PC-9 (cell line): ENCODE measurements around the gene SUSD5. TPM values are rescaled to one million over a fixed set of nuclear protein-coding genes. Genes with fewer than 3 reads are reported as not detected.
"Not testable (repeated sequence)": the region's sequence is repeated elsewhere in the genome, so short reads cannot be mapped to it uniquely, and the experiment has no call there.

Experiments used
- BruUV-seq: library from RNA; stranded (reverse); fragments of 400-500 nt; replicated peaks from 2 replicates; lab custom pipeline; 2021; lab: Mats Ljungman, UMichigan
- CTCF ChIA-PET: fragments of 300-600 bp; sonication (Branson Sonifier 250); formaldehyde crosslinking; loops from one replicate; lab custom pipeline; 2022; ENCODE audit warnings: antibody characterized with exemption; lab: Charles Lee
- POLR2A ChIA-PET: fragments of 300-600 bp; sonication (Branson Sonifier 250); formaldehyde crosslinking; loops from one replicate; lab custom pipeline; 2022; ENCODE audit warnings: antibody characterized with exemption; ENCODE audit not compliant: unreplicated experiment; lab: Charles Lee
- DNase-seq, 2 experiments: peaks; one replicate each; pipeline versions ENCODE4 v3.0.0 to v3.0.0-alpha.2; 2015 to 2022; ENCODE audit warnings: mixed read lengths in 1 of 2
- H2AFZ ChIP-seq: fragments of 200-600 bp; sonication (generic); 2 replicates; pipeline ENCODE4 v1.8.1; 2017; ENCODE audit warnings: antibody characterized with exemption
- H3F3A ChIP-seq: fragments of 200-600 bp; sonication (generic); 2 replicates; pipeline ENCODE4 v1.8.1; 2017; ENCODE audit warnings: antibody characterized with exemption, mild to moderate bottlenecking, low read depth; ENCODE audit not compliant: insufficient read depth
- H3K27ac ChIP-seq: fragments of 200-600 bp; sonication (generic); 2 replicates; pipeline ENCODE4 v1.6.1; 2016; ENCODE audit warnings: mixed run types
- H3K27me3 ChIP-seq: fragments of 200-600 bp; sonication (generic); 2 replicates; pipeline ENCODE4 v1.6.1; 2016; ENCODE audit warnings: low read depth, mixed run types; ENCODE audit not compliant: insufficient read depth
- H3K36me3 ChIP-seq: fragments of 200-600 bp; sonication (generic); 2 replicates; pipeline ENCODE4 v1.6.1; 2016; ENCODE audit warnings: low read depth, mixed run types
- H3K4me1 ChIP-seq: fragments of 200-600 bp; sonication (generic); replicated peaks from 2 replicates; pipeline ENCODE4 v1.6.1; 2016; ENCODE audit warnings: mixed run types; ENCODE audit not compliant: insufficient read depth
- H3K4me2 ChIP-seq: fragments of 200-600 bp; sonication (generic); 2 replicates; pipeline ENCODE4 v1.6.1; 2017; ENCODE audit warnings: mixed run types
- H3K4me3 ChIP-seq: fragments of 200-600 bp; sonication (generic); 2 replicates; pipeline ENCODE4 v1.6.1; 2016; ENCODE audit warnings: mixed run types
- H3K79me2 ChIP-seq: fragments of 200-600 bp; sonication (generic); 2 replicates; pipeline ENCODE4 v1.6.1; 2017; ENCODE audit warnings: low read depth, mixed run types
- H3K9me2 ChIP-seq: fragments of 200-600 bp; sonication (generic); 2 replicates; pipeline ENCODE4 v1.8.1; 2017; ENCODE audit warnings: mild to moderate bottlenecking; ENCODE audit not compliant: insufficient read depth
- H3K9me3 ChIP-seq: fragments of 200-600 bp; sonication (generic); 2 replicates; pipeline ENCODE4 v1.8.1; 2016; ENCODE audit warnings: low read depth; ENCODE audit not compliant: insufficient read depth
- H4K20me1 ChIP-seq: fragments of 200-600 bp; sonication (generic); 2 replicates; pipeline ENCODE4 v1.8.1; 2017; ENCODE audit not compliant: insufficient read depth
- EZH2 ChIP-seq: fragments of 200-600 bp; sonication (generic); IDR thresholded peaks from 2 replicates; pipeline ENCODE4 v1.8.0; 2017; ENCODE audit warnings: antibody characterized with exemption, low read depth
- intact Hi-C: fragments of 100-400 bp; cut with micrococcal nuclease; formaldehyde crosslinking; loops from one replicate; pipeline ENCODE4 v1.10.0; 2022; ENCODE audit not compliant: unreplicated experiment
- total RNA-seq: library from RNA; stranded (reverse); gene quantifications from 2 replicates; pipeline ENCODE4 v1.2.3, GENCODE V29; 2021
- TF ChIP-seq, protein P1 (sequence below): fragments of 200-600 bp; sonication (generic); conservative IDR thresholded peaks from 2 replicates; pipeline ENCODE4 v1.6.1; 2017; ENCODE audit warnings: mixed run types, antibody characterized with exemption, mild to moderate bottlenecking, moderate library complexity

Gene SUSD5
- total RNA-seq, 1 experiment from 2014 or later, result 0.35 TPM

- ChIA-PET POLR2A (no interaction called here), CTCF (no interaction called here)
- Histone ChIP-seq H3K36me3 (no peaks in the 10 kb centered on the region), H3K4me3 (no peak overlapping the region), H3F3A (no peaks in the 10 kb centered on the region), H3K27me3 (no peaks in the 10 kb centered on the region), H3K27ac (no peak overlapping the region), H3K4me2 (no peak overlapping the region), H2AFZ (no peak overlapping the region), H3K9me3 (no peaks in the 10 kb centered on the region), H4K20me1 (no peaks in the 10 kb centered on the region), H3K9me2 (no peaks in the 10 kb centered on the region), H3K79me2 (no peaks in the 10 kb centered on the region), H3K4me1 (no peaks in the 10 kb centered on the region)
- no peak for DNase-seq
- BruUV-seq, result no TSS peak
- intact Hi-C loops, result no loop called here
- TF ChIP-seq EZH2, result no peak
- TF ChIP-seq, protein P1, sequence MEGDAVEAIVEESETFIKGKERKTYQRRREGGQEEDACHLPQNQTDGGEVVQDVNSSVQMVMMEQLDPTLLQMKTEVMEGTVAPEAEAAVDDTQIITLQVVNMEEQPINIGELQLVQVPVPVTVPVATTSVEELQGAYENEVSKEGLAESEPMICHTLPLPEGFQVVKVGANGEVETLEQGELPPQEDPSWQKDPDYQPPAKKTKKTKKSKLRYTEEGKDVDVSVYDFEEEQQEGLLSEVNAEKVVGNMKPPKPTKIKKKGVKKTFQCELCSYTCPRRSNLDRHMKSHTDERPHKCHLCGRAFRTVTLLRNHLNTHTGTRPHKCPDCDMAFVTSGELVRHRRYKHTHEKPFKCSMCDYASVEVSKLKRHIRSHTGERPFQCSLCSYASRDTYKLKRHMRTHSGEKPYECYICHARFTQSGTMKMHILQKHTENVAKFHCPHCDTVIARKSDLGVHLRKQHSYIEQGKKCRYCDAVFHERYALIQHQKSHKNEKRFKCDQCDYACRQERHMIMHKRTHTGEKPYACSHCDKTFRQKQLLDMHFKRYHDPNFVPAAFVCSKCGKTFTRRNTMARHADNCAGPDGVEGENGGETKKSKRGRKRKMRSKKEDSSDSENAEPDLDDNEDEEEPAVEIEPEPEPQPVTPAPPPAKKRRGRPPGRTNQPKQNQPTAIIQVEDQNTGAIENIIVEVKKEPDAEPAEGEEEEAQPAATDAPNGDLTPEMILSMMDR, result no peak
These were observed 31.3 kb downstream of the SUSD5 start for GRCh38 chr3:33187368-33187634.

- no peak overlapping the region for H2AFZ ChIP-seq
- H3K4me1 ChIP-seq, result no peaks in the 10 kb centered on the region
- H4K20me1 ChIP-seq, result no peaks in the 10 kb centered on the region
- intact Hi-C loops, result no loop called here
- H3K9me2 ChIP-seq, result no peaks in the 10 kb centered on the region
- no peak overlapping the region for H3K27ac ChIP-seq
- no peaks in the 10 kb centered on the region for H3K27me3 ChIP-seq
- ChIA-PET POLR2A (no interaction called here), CTCF (no interaction called here)
- no peaks in the 10 kb centered on the region for H3K36me3 ChIP-seq
- H3F3A ChIP-seq, result no peaks in the 10 kb centered on the region
- TF ChIP-seq, protein P1, result no peak
- no peak for TF ChIP-seq EZH2
- no peaks in the 10 kb centered on the region for H3K9me3 ChIP-seq
- H3K79me2 ChIP-seq, result no peaks in the 10 kb centered on the region
- DNase-seq, result no peak
- H3K4me3 ChIP-seq, result no peak overlapping the region
- BruUV-seq, result no TSS peak
- no peak overlapping the region for H3K4me2 ChIP-seq
These were observed 31.9 kb downstream of the SUSD5 start for GRCh38 chr3:33186524-33187367.

- Histone ChIP-seq H3K4me2 (no peak overlapping the region), H3K9me3 (no peaks in the 10 kb centered on the region), H3F3A (no peaks in the 10 kb centered on the region), H3K79me2 (no peaks in the 10 kb centered on the region), H3K27ac (no peak overlapping the region), H4K20me1 (no peaks in the 10 kb centered on the region), H2AFZ (no peak overlapping the region), H3K36me3 (no peaks in the 10 kb centered on the region), H3K9me2 (no peaks in the 10 kb centered on the region), H3K27me3 (no peaks in the 10 kb centered on the region), H3K4me1 (no peaks in the 10 kb centered on the region), H3K4me3 (no peak overlapping the region)
- TF ChIP-seq, protein P1, result no peak
- no peak for TF ChIP-seq EZH2
- CTCF ChIA-PET, result no interaction called here
- no TSS peak for BruUV-seq
- DNase-seq, result no peak
- POLR2A ChIA-PET, result no interaction called here
- intact Hi-C loops, result no loop called here
These were observed 33.7 kb downstream of the SUSD5 start for GRCh38 chr3:33184863-33185262.

GRCh38 chr3:33181641-33182040 lies 37.0 kb downstream of the SUSD5 start:
- H4K20me1 ChIP-seq, H3K27ac ChIP-seq, intact Hi-C loops, BruUV-seq, H3K4me3 ChIP-seq, H3F3A ChIP-seq, H2AFZ ChIP-seq, H3K9me2 ChIP-seq, H3K79me2 ChIP-seq, H3K9me3 ChIP-seq, H3K4me1 ChIP-seq, H3K4me2 ChIP-seq, DNase-seq, POLR2A ChIA-PET, H3K36me3 ChIP-seq, H3K27me3 ChIP-seq: not testable (repeated sequence)
- CTCF ChIA-PET, result interaction anchor here (0.7 kb wide), 1 partner anchor 16 kb away, joined by 4 read pairs; no protein-coding TSS in a partner anchor
